ENCODE data around the gene TRPM2.

GRCh38 chr21:44486302-44486701 lies 132.9 kb downstream of the TRPM2 start:
- TF ChIP-seq CTCF (IDR thresholded peaks at IDR 0.05) (no peak), POLR2A (IDR thresholded peaks at IDR 0.05) (no peak)
